ENCODE results near the gene NUAK2. TPM values are rescaled to one million over a fixed set of nuclear protein-coding genes. Genes with fewer than 3 reads are reported as not detected.
A peak's percentile ranks its signal among the peaks of the same experiment; 100 is the strongest.
"Not testable (repeated sequence)": the region's sequence is repeated elsewhere in the genome, so short reads cannot be mapped to it uniquely, and the experiment has no call there.

Gene NUAK2
- polyA plus RNA-seq, 3 donors from 2014 or later = 6.3 to 26.4 (median 6.6) TPM

DNA sequence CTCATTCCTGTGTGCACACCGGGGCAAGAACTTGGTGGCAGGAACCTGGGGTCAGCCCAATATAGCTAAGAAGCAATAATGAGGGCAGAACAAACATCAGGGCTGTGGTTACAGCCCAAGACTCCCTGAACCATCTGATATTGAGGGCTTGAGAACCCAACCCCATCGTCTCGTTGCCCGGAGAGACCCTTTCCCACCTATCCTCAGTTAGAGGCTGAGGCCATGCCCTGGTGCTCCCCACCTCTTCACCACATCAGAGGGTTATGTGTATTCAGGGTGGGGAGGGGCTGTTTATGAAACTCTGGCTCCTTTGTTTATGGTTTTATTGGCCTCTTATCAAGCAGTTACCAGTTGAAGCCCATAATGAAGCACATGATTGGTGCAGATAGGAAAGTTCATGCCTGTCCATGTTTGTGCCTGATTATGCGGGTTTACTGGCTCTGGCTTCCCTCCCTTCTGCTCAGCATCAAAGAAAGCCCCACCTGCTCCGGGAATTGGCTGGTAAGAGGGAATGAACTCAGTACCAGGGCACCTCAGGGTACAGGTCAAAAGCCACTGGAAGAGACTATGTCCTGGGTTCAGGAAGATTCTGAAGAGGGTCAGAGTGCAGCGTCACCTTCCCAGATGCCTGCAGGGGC lies 14.5 kb downstream of the NUAK2 start:
- Mint-ChIP-seq H3K4me3 (no peak overlapping the region), H3K36me3 (peaks cover 28 to 78% (median 43%) of the 10 kb centered on the region in 3 donors), H3K27ac (peak overlapping the region in 3 of 6 donors; percentile 12 to 64 (median 41)), H3K4me1 (peaks cover 34 to 58% of the 10 kb centered on the region in 2 donors), H3K9me3 (no peaks in the 10 kb centered on the region), H3K27me3 (ENCODE audit: low read depth in 3 of 3) (peaks cover 0 to 4% (median 2%) of the 10 kb centered on the region in 3 donors)
- DNase-seq = no peak

- peaks cover 1 to 2% (median 2%) of the 10 kb centered on the region in 3 donors for H3K27me3 Mint-ChIP-seq (ENCODE audit: low read depth in 3 of 3)
- no peak overlapping the region for H3K4me3 Mint-ChIP-seq
- peak overlapping the region in 1 of 6 donors; percentile 63 for H3K27ac Mint-ChIP-seq
- DNase-seq = no peak
- peaks cover 17 to 39% of the 10 kb centered on the region in 2 donors for H3K4me1 Mint-ChIP-seq
- no peaks in the 10 kb centered on the region for H3K9me3 Mint-ChIP-seq
- H3K36me3 Mint-ChIP-seq = peaks cover 18 to 63% (median 30%) of the 10 kb centered on the region in 3 donors
Measured at GRCh38 chr1:205304695-205305070, 16.9 kb downstream of the NUAK2 start.

- H3K4me1 Mint-ChIP-seq = peaks cover 17 to 36% of the 10 kb centered on the region in 2 donors
- H3K27ac Mint-ChIP-seq = peak overlapping the region in 1 of 6 donors; percentile 63
- no peak overlapping the region for H3K4me3 Mint-ChIP-seq
- peaks cover 18 to 59% (median 30%) of the 10 kb centered on the region in 3 donors for H3K36me3 Mint-ChIP-seq
- no peak for DNase-seq
- H3K27me3 Mint-ChIP-seq (ENCODE audit: low read depth in 3 of 3) = peaks cover 1 to 2% (median 2%) of the 10 kb centered on the region in 3 donors
- H3K9me3 Mint-ChIP-seq = no peaks in the 10 kb centered on the region
Measured at GRCh38 chr1:205304046-205304694, 17.4 kb downstream of the NUAK2 start.

- Mint-ChIP-seq H3K27ac (no peak overlapping the region), H3K27me3 (ENCODE audit: low read depth in 3 of 3) (peaks cover 1 to 2% (median 2%) of the 10 kb centered on the region in 3 donors), H3K4me3 (no peak overlapping the region), H3K4me1 (peaks cover 20 to 42% of the 10 kb centered on the region in 2 donors), H3K36me3 (peaks cover 18 to 51% (median 26%) of the 10 kb centered on the region in 3 donors), H3K9me3 (no peaks in the 10 kb centered on the region)
- no peak for DNase-seq
Measured at GRCh38 chr1:205303247-205303888, 18.2 kb downstream of the NUAK2 start.

DNA sequence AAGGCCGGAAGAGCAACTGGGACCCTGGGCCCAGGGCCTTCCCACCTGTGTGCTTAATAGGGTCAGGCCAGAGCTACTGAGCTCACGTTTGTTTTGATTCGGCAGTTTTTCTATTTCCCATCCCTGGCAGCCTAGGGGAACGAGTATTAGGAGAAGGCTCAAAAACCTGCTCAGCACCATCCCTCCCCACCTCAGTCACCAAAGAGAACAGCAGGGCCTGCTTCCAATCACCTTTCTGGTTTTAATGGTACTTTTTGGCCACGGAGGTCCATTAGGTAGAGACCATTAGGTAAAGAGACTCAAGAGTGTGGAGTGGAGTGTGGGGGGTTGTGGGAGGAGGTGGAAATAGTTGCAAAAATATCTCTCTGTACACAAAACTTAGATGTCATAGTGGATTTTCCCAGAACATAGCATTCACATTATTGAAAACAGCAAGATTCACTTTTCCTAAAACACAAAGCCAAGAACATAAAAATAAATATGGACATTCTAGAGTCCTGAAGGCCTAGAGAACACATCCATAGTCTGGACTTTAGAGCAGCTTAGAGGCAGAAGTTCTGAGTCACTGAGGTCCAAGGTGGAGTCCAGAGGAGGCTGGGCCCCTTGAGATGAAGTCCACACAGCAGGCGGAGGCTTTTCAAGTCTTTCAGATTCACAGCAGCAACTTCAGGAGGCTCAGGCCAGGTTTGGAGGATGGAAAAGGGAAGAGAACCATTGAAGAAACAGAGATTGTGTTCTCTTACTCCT lies 19.5 kb downstream of the NUAK2 start:
- peaks cover 31 to 44% of the 10 kb centered on the region in 2 donors for H3K4me1 Mint-ChIP-seq

DNA sequence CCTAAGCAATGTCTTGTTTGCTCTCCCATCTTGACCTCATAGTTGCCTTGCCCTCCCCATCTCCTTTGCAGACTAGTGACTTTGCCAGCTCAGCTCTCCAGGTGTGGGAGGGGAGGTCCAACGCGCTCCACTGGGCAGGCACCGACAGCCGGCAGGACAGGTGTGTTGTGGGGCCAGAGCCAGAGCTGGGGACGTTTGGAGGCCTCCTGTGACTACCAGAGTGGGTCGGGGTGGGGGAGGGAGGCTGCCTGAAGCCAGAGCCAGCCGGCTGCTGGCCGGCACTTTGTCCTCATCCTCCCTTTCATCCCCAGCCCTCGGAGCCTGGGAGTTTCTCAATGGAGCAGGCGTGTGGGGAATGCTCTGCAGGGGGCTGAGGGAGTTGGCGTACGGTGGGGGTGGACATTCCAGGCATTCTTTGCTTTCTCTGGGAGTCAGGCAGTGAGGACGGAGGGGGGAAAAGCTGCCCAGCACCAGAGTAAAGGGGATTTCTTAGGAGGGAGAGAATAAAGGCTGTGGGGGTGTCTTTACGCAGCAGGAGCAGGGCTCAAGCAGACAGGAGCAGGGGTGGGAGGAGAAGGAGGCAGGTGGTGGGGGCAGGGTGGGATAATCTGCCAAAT lies 20.2 kb downstream of the NUAK2 start:
- Mint-ChIP-seq H3K4me1 (peaks cover 36 to 44% of the 10 kb centered on the region in 2 donors), H3K27ac (peak overlapping the region in 1 of 6 donors; percentile 29), H3K27me3 (ENCODE audit: low read depth in 3 of 3) (peaks cover 1 to 2% (median 2%) of the 10 kb centered on the region in 3 donors), H3K36me3 (peaks cover 18 to 32% (median 20%) of the 10 kb centered on the region in 3 donors), H3K4me3 (no peak overlapping the region), H3K9me3 (no peaks in the 10 kb centered on the region)
- no peak for DNase-seq

More for the DNA sequence above, 19.5 kb downstream of the NUAK2 start:
- DNase-seq = no peak
- Mint-ChIP-seq H3K36me3 (peaks cover 18 to 40% (median 20%) of the 10 kb centered on the region in 3 donors), H3K27ac (peak overlapping the region in 4 of 6 donors; percentile 2 to 61 (median 24)), H3K9me3 (no peaks in the 10 kb centered on the region), H3K27me3 (ENCODE audit: low read depth in 3 of 3) (peaks cover 1 to 2% (median 2%) of the 10 kb centered on the region in 3 donors), H3K4me3 (no peak overlapping the region)

DNA sequence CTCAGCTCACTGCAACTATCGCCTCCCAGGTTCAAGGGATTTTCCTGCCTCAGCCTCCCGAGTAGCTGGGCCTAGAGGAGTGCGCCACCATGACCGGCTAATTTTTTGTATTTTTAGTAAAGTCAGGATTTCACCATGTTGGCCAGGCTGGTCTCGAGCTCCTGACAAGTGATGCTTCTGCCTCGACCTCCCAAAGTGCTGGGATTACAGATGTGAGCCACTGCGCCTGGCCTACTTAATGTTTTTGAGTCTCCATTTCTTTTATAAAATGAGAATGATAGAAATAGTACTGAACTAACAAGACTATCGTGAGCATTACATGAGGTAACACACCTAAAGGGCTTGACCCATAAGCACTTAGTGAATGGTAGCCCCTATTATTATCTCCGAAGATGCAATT lies 21.4 kb downstream of the NUAK2 start:
- Mint-ChIP-seq H3K4me3 (no peak overlapping the region), H3K9me3 (no peaks in the 10 kb centered on the region), H3K36me3 (peaks cover 13 to 24% (median 14%) of the 10 kb centered on the region in 3 donors), H3K27ac (peak overlapping the region in 2 of 6 donors; percentile 36 to 62), H3K4me1 (peaks cover 42 to 48% of the 10 kb centered on the region in 2 donors), H3K27me3 (ENCODE audit: low read depth in 3 of 3) (peaks cover 1 to 2% (median 2%) of the 10 kb centered on the region in 3 donors)
- no peak for DNase-seq

- peaks cover 0 to 2% (median 1%) of the 10 kb centered on the region in 3 donors for H3K27me3 Mint-ChIP-seq (ENCODE audit: low read depth in 3 of 3)
- H3K4me3 Mint-ChIP-seq = no peak overlapping the region
- peak overlapping the region in 1 of 6 donors; percentile 26 for H3K27ac Mint-ChIP-seq
- no peak for DNase-seq
- peaks cover 44 to 54% of the 10 kb centered on the region in 2 donors for H3K4me1 Mint-ChIP-seq
- H3K36me3 Mint-ChIP-seq = peaks cover 6 to 14% (median 6%) of the 10 kb centered on the region in 3 donors
- no peaks in the 10 kb centered on the region for H3K9me3 Mint-ChIP-seq
Measured at GRCh38 chr1:205298191-205298994, 23.2 kb downstream of the NUAK2 start.

- H3K4me3 Mint-ChIP-seq; H3K9me3 Mint-ChIP-seq; DNase-seq; H3K27me3 Mint-ChIP-seq (ENCODE audit: low read depth in 3 of 3): not testable (repeated sequence)
- H3K4me1 Mint-ChIP-seq = peaks cover 51 to 61% of the 10 kb centered on the region in 2 donors
- peak overlapping the region in 1 of 6 donors; percentile 25 for H3K27ac Mint-ChIP-seq
- H3K36me3 Mint-ChIP-seq = peaks cover 6 to 11% (median 6%) of the 10 kb centered on the region in 3 donors
Measured at GRCh38 chr1:205297546-205298177, 23.9 kb downstream of the NUAK2 start.

- no peaks in the 10 kb centered on the region for H3K9me3 Mint-ChIP-seq
- no peak overlapping the region for H3K4me3 Mint-ChIP-seq
- H3K36me3 Mint-ChIP-seq = peaks cover 0 to 4% (median 0%) of the 10 kb centered on the region in 3 donors
- H3K27ac Mint-ChIP-seq = peak overlapping the region in 2 of 6 donors; percentile 28 to 31
- peaks cover 0 to 1% (median 0%) of the 10 kb centered on the region in 3 donors for H3K27me3 Mint-ChIP-seq (ENCODE audit: low read depth in 3 of 3)
- peaks cover 48 to 68% of the 10 kb centered on the region in 2 donors for H3K4me1 Mint-ChIP-seq
- DNase-seq = no peak
Measured at GRCh38 chr1:205296154-205296553, 25.4 kb downstream of the NUAK2 start.

GRCh38 chr1:205294934-205295333 lies 26.6 kb downstream of the NUAK2 start:
- Mint-ChIP-seq H3K9me3 (no peaks in the 10 kb centered on the region), H3K27me3 (ENCODE audit: low read depth in 3 of 3) (no peaks in the 10 kb centered on the region), H3K4me3 (no peak overlapping the region), H3K27ac (peak overlapping the region in 1 of 6 donors; percentile 66), H3K36me3 (no peaks in the 10 kb centered on the region), H3K4me1 (peaks cover 48 to 71% of the 10 kb centered on the region in 2 donors)
- no peak for DNase-seq
